Astrocyte of the cerebellum (primary cell): ENCODE results near the gene TNN.
"Not testable (repeated sequence)": the region's sequence is repeated elsewhere in the genome, so short reads cannot be mapped to it uniquely, and the experiment has no call there.

Source experiments
- DNase-seq: peaks from one replicate; pipeline ENCODE4 v3.0.0-alpha.2; 2011; ENCODE audit warnings: low read depth
- H3K4me3 ChIP-seq: 2 replicates; pipeline ENCODE4 v1.5.1; 2011; ENCODE audit warnings: mild to moderate bottlenecking, low read depth, low read length, moderate library complexity
- CTCF ChIP-seq: IDR thresholded peaks from 2 replicates; pipeline ENCODE4 v1.5.1; 2012; ENCODE audit warnings: low read length, low read depth, moderate library complexity, mild to moderate bottlenecking; ENCODE audit errors: missing control alignments
- in situ Hi-C: cut with HindIII; loops from 2 replicates; pipeline ENCODE4 v1.10.0; 2017; ENCODE audit warnings: low sequenced_read_pairs

Gene TNN

GRCh38 chr1:175035865-175036264 is 31.8 kb upstream of the TNN start:
- H3K4me3 ChIP-seq, result no peak overlapping the region
- in situ Hi-C loops, result no loop called here
- DNase-seq, result no peak
- no peak for TF ChIP-seq CTCF

GRCh38 chr1:175036476-175036875 is 31.2 kb upstream of the TNN start:
- no peak overlapping the region for H3K4me3 ChIP-seq
- DNase-seq, result no peak
- in situ Hi-C loops, result no loop called here
- no peak for TF ChIP-seq CTCF

GRCh38 chr1:175037416-175037815 is 30.2 kb upstream of the TNN start:
- TF ChIP-seq CTCF, result no peak
- no peak for DNase-seq
- in situ Hi-C loops, result no loop called here
- H3K4me3 ChIP-seq, result no peak overlapping the region

- no peak overlapping the region for H3K4me3 ChIP-seq
- in situ Hi-C loops, result no loop called here
- no peak for TF ChIP-seq CTCF
- no peak for DNase-seq
Measured at GRCh38 chr1:175040324-175040879, 27.2 kb upstream of the TNN start.

GRCh38 chr1:175042650-175043049 is 25.0 kb upstream of the TNN start:
- H3K4me3 ChIP-seq, result no peak overlapping the region
- in situ Hi-C loops, result no loop called here
- no peak for TF ChIP-seq CTCF
- DNase-seq, result no peak

GRCh38 chr1:175043824-175044223 is 23.8 kb upstream of the TNN start:
- H3K4me3 ChIP-seq, result no peak overlapping the region
- DNase-seq, result no peak
- in situ Hi-C loops, result no loop called here
- no peak for TF ChIP-seq CTCF

- DNase-seq, H3K4me3 ChIP-seq, in situ Hi-C loops: not testable (repeated sequence)
Measured at GRCh38 chr1:175044591-175044990, 23.0 kb upstream of the TNN start.
